CD4-positive, CD25-positive, alpha-beta regulatory T cell (primary cell): Measurements from ENCODE around the gene P2RX2. TPM values are rescaled to one million over a fixed set of nuclear protein-coding genes. Genes with fewer than 3 reads are reported as not detected.
A peak's percentile ranks its signal among the peaks of the same experiment; 100 is the strongest.

Experiments
- ATAC-seq, 2 donors: fragments of 150-1000 bp; cut with Tn5 transposase; one replicate each; pipeline ENCODE4 v1.10.0; 2021; ENCODE audit warnings: low read depth in 2 of 2, moderate number of reproducible peaks in 2 of 2, moderate library complexity in 1 of 2
- DNase-seq, 3 donors: peaks; one replicate each; pipeline versions ENCODE4 v3.0.0 to v3.0.0-alpha.2; 2012 to 2022; ENCODE audit warnings: mixed read lengths in 1 of 3
- H3K27ac ChIP-seq: one replicate; pipeline ENCODE4 v1.7.0; 2013; ENCODE audit warnings: mild to moderate bottlenecking, low read length; ENCODE audit not compliant: insufficient read depth, poor library complexity, severe bottlenecking
- H3K27me3 ChIP-seq: one replicate; pipeline ENCODE4 v1.7.0; 2013; ENCODE audit warnings: low read length; ENCODE audit not compliant: control insufficient read depth, insufficient read depth
- H3K36me3 ChIP-seq: one replicate; pipeline ENCODE4 v1.7.0; 2013; ENCODE audit warnings: mild to moderate bottlenecking, low read length, moderate library complexity; ENCODE audit not compliant: control insufficient read depth, insufficient read depth
- H3K4me1 ChIP-seq: 2 replicates; pipeline ENCODE4 v1.7.0; 2013; ENCODE audit warnings: mild to moderate bottlenecking, low read length; ENCODE audit not compliant: insufficient read depth, control insufficient read depth, poor library complexity, severe bottlenecking
- H3K4me3 ChIP-seq: one replicate; pipeline ENCODE4 v1.7.0; 2013; ENCODE audit warnings: low read depth, mild to moderate bottlenecking, low read length, moderate library complexity
- H3K9me3 ChIP-seq, 2 experiments: 1 replicate in 1 of 2; 2 replicates in 1 of 2; pipeline ENCODE4 v1.7.0; 2013; ENCODE audit warnings: low read length in 2 of 2, mild to moderate bottlenecking in 1 of 2, moderate library complexity in 1 of 2; ENCODE audit not compliant: control insufficient read depth in 2 of 2
- H3K27ac Mint-ChIP-seq, 3 donors: one replicate each; pipeline ENCODE4 v1.8.0; 2020 to 2022; ENCODE audit warnings: mild to moderate bottlenecking in 3 of 3, mixed read lengths in 3 of 3, moderate library complexity in 2 of 3
- H3K27me3 Mint-ChIP-seq: one replicate; pipeline ENCODE4 v1.8.0; 2022; ENCODE audit warnings: mild to moderate bottlenecking, mixed read lengths
- H3K36me3 Mint-ChIP-seq: one replicate; pipeline ENCODE4 v1.8.0; 2020; ENCODE audit warnings: mixed read lengths
- H3K4me1 Mint-ChIP-seq, 4 donors: one replicate each; pipeline ENCODE4 v1.8.0; 2020 to 2022; ENCODE audit warnings: mixed read lengths in 4 of 4, mild to moderate bottlenecking in 1 of 4
- H3K4me3 Mint-ChIP-seq, 4 donors: one replicate each; pipeline ENCODE4 v1.8.0; 2020 to 2022; ENCODE audit warnings: mild to moderate bottlenecking in 4 of 4, mixed read lengths in 4 of 4, moderate library complexity in 3 of 4
- H3K9me3 Mint-ChIP-seq, 7 donors: one replicate each; pipeline ENCODE4 v1.8.0; 2020 to 2022; ENCODE audit warnings: mixed read lengths in 7 of 7, mild to moderate bottlenecking in 3 of 7, moderate library complexity in 2 of 7
- polyA plus RNA-seq, 4 donors: library from polyadenylated mRNA; unstranded; fragments of 300-500 nt; fragmentation: Illumina TruSeq; gene quantifications; one replicate each; pipeline ENCODE4 v1.2.3, GENCODE V29; 2021
- total RNA-seq: library from RNA; stranded (reverse); gene quantifications from one replicate; pipeline ENCODE4 v1.2.3, GENCODE V29; 2022

P2RX2 gene
- total and polyA plus RNA-seq, 5 donors from 2014 or later, result not detected

DNA sequence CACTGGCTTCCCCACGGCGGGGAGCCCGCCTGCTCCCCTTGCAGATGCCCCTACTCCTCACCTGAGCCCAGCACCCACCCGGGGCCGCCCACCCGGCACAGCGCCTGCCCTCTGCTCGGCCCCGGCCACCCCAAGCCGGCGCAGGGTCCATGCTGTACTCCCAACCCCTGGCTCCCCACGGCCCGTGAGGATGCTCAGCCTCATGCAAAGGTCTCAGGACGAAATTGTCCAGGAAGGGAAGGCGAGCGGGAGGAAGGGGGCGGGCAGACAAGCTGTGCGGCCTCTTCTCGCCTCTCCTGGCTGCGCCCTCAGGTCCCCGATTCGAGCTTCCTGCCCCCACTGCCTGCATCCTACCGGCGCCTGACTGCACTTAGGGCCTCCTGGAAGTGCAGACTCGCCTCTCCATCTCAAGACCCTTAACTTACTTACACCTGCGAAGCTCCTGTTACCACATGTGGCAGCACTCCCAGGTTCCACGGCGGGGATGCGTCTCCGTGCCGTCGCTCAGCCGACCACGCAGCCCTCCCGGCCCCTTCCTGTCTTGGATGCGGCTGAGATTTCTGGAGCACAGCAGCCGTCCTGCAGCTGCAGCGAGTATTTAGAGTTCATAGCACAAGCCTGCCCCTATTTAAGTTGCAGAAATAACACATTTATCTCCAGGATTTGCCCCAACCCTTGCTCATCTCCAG lies 26.1 kb upstream of the P2RX2 start:
- Histone ChIP-seq H3K4me1 (no peaks in the 10 kb centered on the region), H3K9me3 (no peaks in the 10 kb centered on the region), H3K36me3 (no peaks in the 10 kb centered on the region), H3K27ac (no peak overlapping the region), H3K4me3 (no peak overlapping the region), H3K27me3 (no peaks in the 10 kb centered on the region)
- peaks cover 4% of the 10 kb centered on the region for H3K27me3 Mint-ChIP-seq
- no peak overlapping the region for H3K27ac Mint-ChIP-seq
- no peak overlapping the region for H3K4me3 Mint-ChIP-seq
- no peak for DNase-seq
- H3K9me3 Mint-ChIP-seq, result peaks cover 0 to 5% (median under 1%) of the 10 kb centered on the region in 7 donors
- H3K36me3 Mint-ChIP-seq, result no peaks in the 10 kb centered on the region
- no peak for ATAC-seq
- H3K4me1 Mint-ChIP-seq, result peaks cover 0 to 7% (median 5%) of the 10 kb centered on the region in 4 donors

DNA sequence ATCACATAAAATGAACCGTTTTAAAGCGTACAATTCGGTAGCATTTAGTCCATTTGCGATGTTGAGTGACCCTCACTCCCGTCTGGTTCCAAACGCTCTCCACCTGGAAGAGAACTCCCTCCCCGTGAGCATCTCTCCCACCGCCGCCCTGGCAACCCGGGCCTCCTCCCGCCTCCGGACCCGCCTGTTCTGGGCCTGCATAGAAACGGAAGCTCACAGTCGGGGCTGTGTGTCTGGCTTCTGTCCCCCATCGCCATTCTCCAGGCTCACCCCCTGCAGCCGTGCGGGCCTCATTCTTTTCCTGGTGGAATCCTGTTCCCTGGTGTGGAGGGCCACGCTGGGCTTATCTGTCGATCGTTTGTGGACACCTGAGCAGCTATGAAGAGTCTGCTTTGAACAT lies 25.5 kb upstream of the P2RX2 start:
- no peak overlapping the region for H3K27ac ChIP-seq
- no peaks in the 10 kb centered on the region for H3K27me3 ChIP-seq
- H3K9me3 Mint-ChIP-seq, result peaks cover 0 to 8% (median 1%) of the 10 kb centered on the region in 7 donors
- no peak overlapping the region for H3K4me3 Mint-ChIP-seq
- H3K27me3 Mint-ChIP-seq, result peaks cover 7% of the 10 kb centered on the region
- no peaks in the 10 kb centered on the region for H3K36me3 Mint-ChIP-seq
- DNase-seq (no peak), ATAC-seq (no peak)
- peaks cover 0 to 11% (median 8%) of the 10 kb centered on the region in 4 donors for H3K4me1 Mint-ChIP-seq
- no peak overlapping the region for H3K27ac Mint-ChIP-seq
- no peaks in the 10 kb centered on the region for H3K36me3 ChIP-seq
- H3K4me1 ChIP-seq, result no peaks in the 10 kb centered on the region
- no peak overlapping the region for H3K4me3 ChIP-seq
- no peaks in the 10 kb centered on the region for H3K9me3 ChIP-seq

DNA sequence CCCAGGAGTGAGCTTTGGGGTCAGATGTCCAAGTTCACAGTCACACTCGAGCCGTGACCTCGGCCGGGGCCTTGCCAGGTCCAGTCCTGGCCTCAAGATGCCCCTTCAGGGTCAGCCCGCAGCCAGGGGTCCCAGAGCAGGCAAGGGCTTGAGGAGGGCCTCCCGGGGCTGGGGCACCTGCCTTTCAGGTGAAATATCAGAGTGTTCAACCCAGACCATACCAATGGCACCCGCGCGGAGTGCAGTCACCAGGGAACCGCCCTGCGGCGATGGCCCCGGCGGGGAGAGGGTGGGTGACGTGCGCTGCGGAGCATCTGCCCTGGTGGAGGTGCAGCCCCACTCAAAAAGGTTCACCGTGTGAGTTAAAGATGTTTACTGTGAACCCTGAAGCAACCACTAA lies 25.1 kb upstream of the P2RX2 start:
- H3K9me3 ChIP-seq, result no peaks in the 10 kb centered on the region
- no peak for DNase-seq
- Mint-ChIP-seq H3K27ac (no peak overlapping the region), H3K27me3 (peaks cover 8% of the 10 kb centered on the region), H3K4me1 (peaks cover 0 to 12% (median 8%) of the 10 kb centered on the region in 4 donors), H3K36me3 (no peaks in the 10 kb centered on the region), H3K4me3 (no peak overlapping the region), H3K9me3 (peaks cover 0 to 8% (median 1%) of the 10 kb centered on the region in 7 donors)
- no peaks in the 10 kb centered on the region for H3K27me3 ChIP-seq
- no peaks in the 10 kb centered on the region for H3K36me3 ChIP-seq
- H3K27ac ChIP-seq, result no peak overlapping the region
- no peak overlapping the region for H3K4me3 ChIP-seq
- no peak for ATAC-seq
- H3K4me1 ChIP-seq, result peaks cover under 1% of the 10 kb centered on the region

DNA sequence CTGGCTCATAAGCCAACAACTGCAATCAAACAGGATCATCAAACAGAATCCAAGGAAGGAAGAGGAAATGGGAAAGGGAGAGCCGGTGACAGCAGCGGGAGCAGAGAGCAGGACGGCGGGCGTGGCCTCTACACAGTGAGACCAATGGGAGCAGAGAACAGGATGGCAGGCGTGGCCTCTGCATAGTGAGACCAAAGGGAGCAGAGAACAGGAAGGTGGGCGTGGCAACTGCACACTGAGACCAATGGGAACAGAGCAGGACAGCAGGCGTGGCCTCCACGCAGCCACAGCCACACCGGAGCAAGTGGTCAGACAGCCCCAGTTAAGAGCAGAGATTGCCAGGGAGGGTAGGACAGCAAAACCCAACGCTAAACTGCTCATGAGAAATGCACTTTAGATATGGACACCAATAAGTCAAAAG lies 24.6 kb upstream of the P2RX2 start:
- H3K9me3 Mint-ChIP-seq, result peaks cover 0 to 8% (median 1%) of the 10 kb centered on the region in 7 donors
- Histone ChIP-seq H3K27me3 (no peaks in the 10 kb centered on the region), H3K4me3 (no peak overlapping the region), H3K36me3 (no peaks in the 10 kb centered on the region), H3K4me1 (peaks cover 5% of the 10 kb centered on the region), H3K9me3 (no peaks in the 10 kb centered on the region), H3K27ac (no peak overlapping the region)
- peak overlapping the region in 2 of 4 donors; percentile 7 to 71 for H3K4me3 Mint-ChIP-seq
- H3K27me3 Mint-ChIP-seq, result peaks cover 13% of the 10 kb centered on the region
- H3K36me3 Mint-ChIP-seq, result no peaks in the 10 kb centered on the region
- no peak overlapping the region for H3K27ac Mint-ChIP-seq
- peaks cover 0 to 16% (median 10%) of the 10 kb centered on the region in 4 donors for H3K4me1 Mint-ChIP-seq
- DNase-seq (peak in 1 of 3 donors; percentile 48), ATAC-seq (peak; percentile 37 to 40)

- Histone ChIP-seq H3K36me3 (no peaks in the 10 kb centered on the region), H3K9me3 (no peaks in the 10 kb centered on the region), H3K27ac (no peak overlapping the region), H3K27me3 (no peaks in the 10 kb centered on the region), H3K4me1 (peaks cover 7% of the 10 kb centered on the region), H3K4me3 (no peak overlapping the region)
- Mint-ChIP-seq H3K4me3 (peak overlapping the region in 1 of 4 donors; percentile 11), H3K27ac (peak overlapping the region in 1 of 3 donors; percentile 52), H3K36me3 (no peaks in the 10 kb centered on the region), H3K27me3 (peaks cover 21% of the 10 kb centered on the region), H3K9me3 (peaks cover 0 to 8% (median 0%) of the 10 kb centered on the region in 7 donors), H3K4me1 (peaks cover 0 to 25% (median 14%) of the 10 kb centered on the region in 4 donors)
- ATAC-seq (no peak), DNase-seq (no peak)
These were observed 23.4 kb upstream of the P2RX2 start for GRCh38 chr12:132595183-132595582.

DNA sequence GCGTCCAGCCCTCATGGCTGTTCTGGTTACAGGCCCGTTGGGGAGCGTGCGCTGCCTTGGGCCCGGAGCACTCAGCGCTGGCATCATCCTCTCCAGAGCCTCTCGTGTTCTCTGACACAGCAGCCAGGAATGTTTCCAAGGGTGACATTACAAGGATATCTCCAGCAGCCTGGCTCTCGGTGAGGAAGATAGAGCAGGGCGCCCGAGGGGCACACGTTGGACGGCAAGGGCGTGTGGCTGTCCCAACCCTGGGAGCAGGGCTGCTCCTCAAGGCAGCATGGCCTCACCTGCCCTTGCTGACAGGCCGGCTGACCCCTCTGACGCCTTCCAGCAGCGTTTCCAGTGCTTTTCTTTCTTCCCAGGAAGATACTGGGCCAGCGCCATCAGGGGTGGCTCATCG lies 22.6 kb upstream of the P2RX2 start:
- H3K4me3 Mint-ChIP-seq, result peak overlapping the region in 1 of 4 donors; percentile 13

GRCh38 chr12:132597333-132598316 lies 21.0 kb upstream of the P2RX2 start:
- H3K27me3 ChIP-seq, result no peaks in the 10 kb centered on the region
- Mint-ChIP-seq H3K36me3 (no peaks in the 10 kb centered on the region), H3K27me3 (peaks cover 26% of the 10 kb centered on the region), H3K4me3 (peak overlapping the region; percentile 61 to 88 (median 85)), H3K4me1 (peaks cover 0 to 36% (median 14%) of the 10 kb centered on the region in 4 donors), H3K27ac (peak overlapping the region in 2 of 3 donors; percentile 4 to 67), H3K9me3 (peaks cover 0 to 8% (median 0%) of the 10 kb centered on the region in 7 donors)
- no peak overlapping the region for H3K27ac ChIP-seq
- peaks cover 14% of the 10 kb centered on the region for H3K4me1 ChIP-seq
- peak overlapping the region; percentile 69 for H3K4me3 ChIP-seq
- DNase-seq, result peak in 2 of 3 donors; percentile 26 to 44
- no peaks in the 10 kb centered on the region for H3K9me3 ChIP-seq
- H3K36me3 ChIP-seq, result no peaks in the 10 kb centered on the region
- ATAC-seq, result no peak

More for the DNA sequence above, 22.6 kb upstream of the P2RX2 start:
- DNase-seq, result no peak
- Mint-ChIP-seq H3K27me3 (peaks cover 21% of the 10 kb centered on the region), H3K9me3 (peaks cover 0 to 8% (median 0%) of the 10 kb centered on the region in 7 donors), H3K4me1 (peaks cover 0 to 31% (median 14%) of the 10 kb centered on the region in 4 donors), H3K27ac (no peak overlapping the region), H3K36me3 (no peaks in the 10 kb centered on the region)
- H3K9me3 ChIP-seq, result no peaks in the 10 kb centered on the region
- H3K36me3 ChIP-seq, result no peaks in the 10 kb centered on the region
- H3K4me1 ChIP-seq, result peaks cover 14% of the 10 kb centered on the region
- no peak overlapping the region for H3K4me3 ChIP-seq
- H3K27me3 ChIP-seq, result no peaks in the 10 kb centered on the region
- peak in 1 of 2 donors; percentile 16 for ATAC-seq
- no peak overlapping the region for H3K27ac ChIP-seq
